ENCODE data around the gene TMEM141. TPM values are rescaled to one million over a fixed set of nuclear protein-coding genes. Genes with fewer than 3 reads are reported as not detected.
"Not testable (repeated sequence)": the region's sequence is repeated elsewhere in the genome, so short reads cannot be mapped to it uniquely, and the experiment has no call there.

TMEM141 gene
- total RNA-seq, 4 donors from 2014 or later = 71.1 to 148 (median 115) TPM

DNA sequence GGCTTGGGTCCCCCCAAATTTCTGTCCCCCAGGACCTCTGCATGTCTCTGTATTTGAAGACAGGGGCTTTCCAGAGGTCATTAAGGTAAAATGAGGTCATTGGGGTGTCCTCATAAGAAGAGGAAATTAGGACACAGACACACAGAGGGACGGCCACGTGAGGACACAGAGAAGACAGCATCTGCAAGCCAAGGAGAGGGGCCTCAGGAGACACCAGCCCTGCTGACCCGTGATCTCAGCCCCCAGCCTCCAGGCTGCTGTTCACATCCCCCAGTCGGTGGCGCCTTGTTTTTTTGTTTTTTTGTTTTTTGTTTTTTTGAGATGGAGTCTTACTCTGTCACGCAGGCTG, 3.8 kb downstream of the TMEM141 start:
- H3K27me3 ChIP-seq = peaks cover 25% of the 10 kb centered on the region
- no peak for DNase-seq (ENCODE audit: low spot score in 2 of 2)
- no peak overlapping the region for H3K4me3 ChIP-seq
- peaks cover 59% of the 10 kb centered on the region for H3K4me1 ChIP-seq
- H3K9me3 ChIP-seq = no peaks in the 10 kb centered on the region
- H3K27ac ChIP-seq = no peak overlapping the region
- TF ChIP-seq EP300 (IDR thresholded peaks at IDR 0.05) (no peak), POLR2AphosphoS5 (IDR thresholded peaks at IDR 0.05) (no peak), POLR2A (IDR thresholded peaks at IDR 0.05) (no peak), CTCF (IDR thresholded peaks at IDR 0.05) (no peak)
- WGBS = 76% methylated on average over 6 of the region's 6 CpGs
- H3K36me3 ChIP-seq = no peaks in the 10 kb centered on the region

DNA sequence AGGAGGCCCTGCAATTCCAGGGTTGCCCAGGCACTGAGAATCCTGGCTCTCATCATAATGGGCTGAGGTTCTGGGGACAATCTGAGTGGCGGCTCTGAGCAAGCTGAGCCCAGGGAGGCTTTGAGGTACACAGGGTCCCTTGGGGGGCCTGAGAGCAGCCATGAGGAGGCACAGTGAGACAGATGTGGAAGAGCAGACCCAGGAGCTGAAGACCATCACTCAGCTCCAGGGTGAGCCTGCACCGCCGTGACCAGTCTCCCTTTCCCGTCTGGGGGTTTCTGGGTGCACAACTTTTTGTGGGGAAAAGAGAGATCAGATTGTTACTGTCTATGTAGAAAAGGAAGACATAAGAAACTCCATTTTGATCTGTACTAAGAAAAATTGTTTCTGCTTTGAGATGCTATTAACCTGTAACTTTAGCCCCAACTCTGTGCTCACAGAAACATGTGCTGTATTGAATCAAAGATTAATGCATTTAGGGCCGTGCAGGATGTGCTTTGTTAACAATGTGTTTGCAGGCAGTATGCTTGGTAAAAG, 5.2 kb downstream of the TMEM141 start, which contains the start of gene CCDC183:
CCDC183 (plus strand) TSS at position 101 of the 537 bp plus-strand sequence; CDS start at position 161, 60 bp downstream.
- 51% methylated on average over 5 of the region's 5 CpGs for WGBS
- no peak for DNase-seq (ENCODE audit: low spot score in 2 of 2)
- Histone ChIP-seq H3K27me3 (peaks cover 31% of the 10 kb centered on the region), H3K4me3 (no peak within 1 kb of the TSS), H3K9me3 (no peaks in the 10 kb centered on the region), H3K27ac (no peak within 1 kb of the TSS), H3K36me3 (no peaks in the 10 kb centered on the region), H3K4me1 (peaks cover 65% of the 10 kb centered on the region)
- no peak for TF ChIP-seq EP300 (IDR thresholded peaks at IDR 0.05)
- TF ChIP-seq POLR2A (IDR thresholded peaks at IDR 0.05) = no peak
- TF ChIP-seq POLR2AphosphoS5 (IDR thresholded peaks at IDR 0.05) = no peak

DNA sequence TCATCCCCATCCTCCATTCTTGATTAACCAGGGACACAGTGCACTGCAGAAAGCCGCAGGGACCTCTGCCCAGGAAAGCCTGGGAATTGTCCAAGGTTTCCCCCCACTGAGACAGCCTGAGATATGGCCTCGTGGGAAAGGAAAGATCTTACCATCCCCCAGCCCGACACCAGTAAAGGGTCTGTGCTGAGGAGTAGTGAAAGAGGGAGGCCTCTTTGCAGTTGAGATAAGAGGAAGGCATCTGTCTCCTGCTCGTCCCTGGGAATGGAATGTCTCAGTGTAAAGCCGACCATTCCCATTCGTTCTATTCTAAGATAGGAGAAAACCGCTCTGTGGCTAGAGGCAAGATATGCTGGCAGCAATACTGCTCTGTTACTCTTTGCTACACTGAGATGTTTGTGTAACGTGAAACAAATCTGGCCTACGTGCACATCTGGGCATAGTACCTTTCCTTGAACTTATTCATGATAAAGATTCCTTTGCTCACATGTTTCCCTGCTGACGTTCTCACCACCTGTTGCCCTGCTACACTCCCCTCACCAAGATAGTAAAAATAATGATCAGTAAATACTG, 5.7 kb downstream of the TMEM141 start:
- H3K4me1 ChIP-seq = peaks cover 62% of the 10 kb centered on the region
- not testable (repeated sequence) for H3K27ac ChIP-seq; DNase-seq (ENCODE audit: low spot score in 2 of 2); H3K36me3 ChIP-seq; H3K9me3 ChIP-seq; H3K4me3 ChIP-seq
- H3K27me3 ChIP-seq = peaks cover 34% of the 10 kb centered on the region
- 14% methylated on average over 10 of the region's 10 CpGs for WGBS

- Histone ChIP-seq H3K9me3 (no peaks in the 10 kb centered on the region), H3K27ac (no peak overlapping the region), H3K36me3 (no peaks in the 10 kb centered on the region), H3K4me1 (peaks cover 52% of the 10 kb centered on the region), H3K4me3 (no peak overlapping the region), H3K27me3 (peaks cover 41% of the 10 kb centered on the region)
- TF ChIP-seq POLR2A (IDR thresholded peaks at IDR 0.05) (no peak), CTCF (IDR thresholded peaks at IDR 0.05) (no peak), POLR2AphosphoS5 (IDR thresholded peaks at IDR 0.05) (no peak), EP300 (IDR thresholded peaks at IDR 0.05) (no peak)
- no peak for DNase-seq (ENCODE audit: low spot score in 2 of 2)
- WGBS = 74% methylated on average over 5 of the region's 6 CpGs
Measured at GRCh38 chr9:136798708-136799078, 7.5 kb downstream of the TMEM141 start.

GRCh38 chr9:136799079-136799853, 8.1 kb downstream of the TMEM141 start:
- DNase-seq (ENCODE audit: low spot score in 2 of 2) = no peak
- Histone ChIP-seq H3K4me3 (peak overlapping the region; percentile 40), H3K27ac (no peak overlapping the region), H3K27me3 (peaks cover 41% of the 10 kb centered on the region), H3K9me3 (no peaks in the 10 kb centered on the region), H3K4me1 (peaks cover 52% of the 10 kb centered on the region), H3K36me3 (no peaks in the 10 kb centered on the region)
- TF ChIP-seq POLR2AphosphoS5 (IDR thresholded peaks at IDR 0.05) (no peak), POLR2A (IDR thresholded peaks at IDR 0.05) (no peak), CTCF (IDR thresholded peaks at IDR 0.05) (no peak), EP300 (IDR thresholded peaks at IDR 0.05) (no peak)
- WGBS = no CpG with 5 or more reads among the region's 35 CpGs

All from suprapubic skin (tissue), 4 donors.